Skin epidermis (tissue), 12 donors: Measurements from ENCODE around the gene DYRK2.
"Not testable (repeated sequence)": the region's sequence is repeated elsewhere in the genome, so short reads cannot be mapped to it uniquely, and the experiment has no call there.

ENCODE experiments used
- H3K27ac ChIP-seq, 21 experiments: fragments of 200-600 bp; sonication (generic) in 11 of 21; one replicate each; pipeline ENCODE4 v1.5.0; 2020; ENCODE audit warnings: mild to moderate bottlenecking in 3 of 21, inconsistent platforms in 2 of 21, moderate library complexity in 2 of 21
- H3K4me3 ChIP-seq, 7 experiments: fragments of 200-600 bp; sonication (generic) in 2 of 7; one replicate each; pipeline ENCODE4 v1.5.0; 2020; ENCODE audit warnings: inconsistent platforms in 2 of 7, mild to moderate bottlenecking in 2 of 7, moderate library complexity in 1 of 7

DYRK2 gene

DNA sequence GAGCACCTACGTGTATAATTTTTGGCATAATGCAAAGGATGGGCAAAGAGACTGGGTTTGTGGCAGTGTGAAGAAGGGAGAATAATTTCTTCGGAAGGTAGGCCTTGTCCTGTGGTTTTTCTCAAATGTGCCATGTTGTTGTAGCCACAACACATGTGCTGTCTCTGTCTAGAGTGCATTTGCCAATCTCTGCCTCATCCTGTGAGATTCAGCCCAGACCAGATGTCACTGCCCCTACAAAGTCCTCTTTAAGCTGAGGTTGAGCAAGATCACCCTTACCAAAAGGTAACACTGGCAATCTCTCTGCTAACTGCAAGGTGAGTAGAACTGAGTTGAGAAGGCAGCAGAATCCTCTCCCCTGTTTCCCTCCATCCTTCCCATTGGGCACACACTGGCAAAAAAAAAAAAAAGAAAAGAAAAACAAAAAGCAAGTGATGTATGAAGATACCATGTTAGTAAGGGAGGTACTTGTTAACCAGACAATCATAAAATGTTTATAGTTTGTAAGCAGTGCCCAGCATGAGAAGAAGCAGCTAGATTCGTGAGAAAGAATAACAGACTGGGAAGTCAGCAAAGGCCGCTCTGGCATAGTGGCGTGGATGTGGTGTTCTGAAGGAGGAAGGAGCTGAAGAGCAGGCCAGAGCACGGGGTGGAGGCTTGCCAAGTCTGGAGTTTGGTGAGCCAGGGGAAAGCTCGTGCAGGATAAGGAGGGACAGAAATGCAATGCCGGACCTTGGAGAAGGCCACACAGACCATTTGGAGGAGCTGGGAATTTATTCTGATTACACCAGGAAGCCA is 18.9 kb downstream of the DYRK2 start:
- Histone ChIP-seq H3K4me3 (no peak overlapping the region), H3K27ac (peak overlapping the region in 2 of 21 experiments; percentile 14 to 49)

DNA sequence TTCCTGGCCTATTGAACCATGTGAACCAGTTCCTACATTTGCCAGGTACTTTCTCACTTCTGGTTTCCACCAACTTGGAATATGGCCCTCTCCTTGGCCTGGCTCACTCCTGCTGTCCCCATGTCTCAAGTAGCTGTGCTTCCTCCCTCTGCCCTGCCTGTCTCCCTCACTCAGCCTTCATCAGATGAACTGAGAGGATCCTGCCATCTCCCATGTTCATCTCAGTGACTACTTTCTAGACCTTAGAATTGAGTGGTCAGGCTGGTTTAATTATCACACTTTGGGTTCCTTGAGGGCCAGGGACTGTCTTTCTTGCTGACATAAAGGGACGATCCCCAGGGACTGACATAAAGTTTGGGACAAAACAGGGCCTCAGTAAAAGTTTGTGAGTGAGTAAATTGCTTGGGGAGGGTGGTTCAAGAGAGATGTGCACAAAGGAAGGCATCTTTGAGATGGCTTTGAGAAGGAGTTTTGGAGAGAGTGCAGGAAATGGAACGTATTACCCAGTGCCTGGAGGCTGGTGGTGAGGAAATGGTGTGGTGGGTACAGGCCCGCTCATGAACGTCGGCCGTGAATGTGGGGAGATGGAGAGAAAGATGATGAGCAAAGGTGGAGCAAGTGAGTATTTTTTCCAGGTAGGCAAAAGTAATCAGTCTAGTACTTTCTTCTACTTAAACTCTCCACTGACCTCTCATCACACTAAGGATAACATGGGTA is 20.8 kb downstream of the DYRK2 start:
- Histone ChIP-seq H3K27ac (peak overlapping the region in 1 of 21 experiments; percentile 12), H3K4me3 (no peak overlapping the region)

DNA sequence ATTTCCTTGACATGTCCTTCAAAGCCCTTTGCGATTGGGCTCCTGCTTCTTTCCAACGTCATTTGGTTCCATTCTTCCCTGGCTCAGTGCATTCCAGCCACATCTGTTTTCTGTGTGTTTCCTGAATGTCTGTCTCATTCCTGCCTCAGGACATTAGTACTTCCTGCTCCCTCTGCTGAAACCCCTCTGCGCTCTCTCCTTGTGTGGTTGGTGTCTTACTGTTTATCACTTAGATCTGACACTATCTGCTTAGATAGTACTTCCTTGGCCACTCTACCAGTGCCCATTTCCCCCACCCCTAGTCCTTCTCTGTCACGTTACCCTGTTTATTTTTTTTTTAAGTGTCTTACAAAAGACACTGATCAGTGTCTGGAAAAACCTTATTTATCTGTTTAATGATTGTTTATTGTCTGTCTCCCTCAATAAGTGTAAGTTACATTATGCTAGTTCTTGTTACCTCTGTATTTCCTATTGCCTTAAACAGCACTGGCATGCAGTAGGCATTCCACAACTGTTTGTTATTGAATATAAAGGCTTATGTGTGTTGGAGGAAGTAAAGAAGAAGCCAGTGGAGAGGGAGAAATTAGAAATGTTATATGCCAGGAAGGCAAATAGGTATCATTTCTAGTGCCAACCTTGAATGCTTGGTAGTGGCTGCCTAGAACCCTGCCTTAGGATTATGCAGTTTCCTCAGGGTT is 21.5 kb downstream of the DYRK2 start:
- Histone ChIP-seq H3K27ac (no peak overlapping the region), H3K4me3 (no peak overlapping the region)

DNA sequence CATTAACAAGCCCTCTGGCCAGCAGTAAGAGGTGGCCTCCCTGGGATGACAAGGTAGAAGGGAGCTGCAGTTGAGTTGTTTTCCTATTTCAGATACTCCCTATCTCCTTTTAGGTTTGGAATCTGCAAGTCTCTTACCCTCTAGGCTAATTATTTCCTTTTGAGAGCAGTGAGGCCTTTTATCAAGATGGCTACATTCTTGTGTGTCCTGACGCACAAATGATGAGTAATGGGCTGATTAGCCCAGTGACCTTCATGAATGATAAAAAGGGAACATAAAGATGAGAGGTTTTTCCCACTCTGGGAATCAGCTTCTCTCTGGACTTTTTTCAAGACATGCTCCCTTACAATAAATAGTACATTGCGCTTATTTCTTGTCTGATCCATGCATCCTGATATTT is 22.9 kb downstream of the DYRK2 start:
- no peak overlapping the region for H3K4me3 ChIP-seq
- H3K27ac ChIP-seq = no peak overlapping the region

DNA sequence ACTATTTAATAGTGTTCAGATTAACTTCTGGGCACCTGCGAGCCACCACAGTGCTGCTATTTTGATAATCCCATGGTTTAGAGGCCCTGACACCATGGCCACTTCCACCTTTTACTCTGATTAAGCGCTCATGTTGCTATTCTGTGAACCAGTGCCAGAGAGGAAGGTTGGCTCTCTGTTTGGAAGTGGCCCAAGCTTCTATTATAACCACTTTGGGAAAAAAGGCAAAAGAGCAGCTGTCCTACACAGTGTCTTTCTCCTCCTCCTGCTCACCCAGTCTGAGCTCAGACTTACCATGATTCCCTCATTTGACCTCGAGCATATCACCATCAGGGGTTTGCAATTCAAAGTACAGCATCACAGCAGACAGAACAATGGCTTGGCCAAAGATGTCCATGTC is 23.3 kb downstream of the DYRK2 start:
- H3K4me3 ChIP-seq = no peak overlapping the region
- no peak overlapping the region for H3K27ac ChIP-seq

DNA sequence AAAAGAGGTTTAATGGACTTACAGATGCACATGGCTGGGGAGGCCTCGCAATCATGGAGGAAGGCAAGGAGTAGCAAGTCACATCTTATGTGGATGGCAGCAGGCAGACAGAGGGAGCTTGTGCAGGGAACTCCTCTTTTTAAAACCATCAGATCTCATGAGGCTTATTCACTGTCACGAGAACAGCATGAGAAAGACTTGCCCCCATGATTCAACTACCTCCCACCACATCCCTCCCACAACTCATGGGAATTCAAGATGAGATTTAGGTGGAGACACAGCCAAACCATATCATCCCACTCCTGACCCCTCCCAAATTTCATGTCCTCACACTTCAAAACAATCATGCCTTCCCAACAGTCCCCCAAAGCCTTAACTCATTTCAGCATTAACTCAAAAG is 24.0 kb downstream of the DYRK2 start:
- not testable (repeated sequence) for H3K27ac ChIP-seq, H3K4me3 ChIP-seq

DNA sequence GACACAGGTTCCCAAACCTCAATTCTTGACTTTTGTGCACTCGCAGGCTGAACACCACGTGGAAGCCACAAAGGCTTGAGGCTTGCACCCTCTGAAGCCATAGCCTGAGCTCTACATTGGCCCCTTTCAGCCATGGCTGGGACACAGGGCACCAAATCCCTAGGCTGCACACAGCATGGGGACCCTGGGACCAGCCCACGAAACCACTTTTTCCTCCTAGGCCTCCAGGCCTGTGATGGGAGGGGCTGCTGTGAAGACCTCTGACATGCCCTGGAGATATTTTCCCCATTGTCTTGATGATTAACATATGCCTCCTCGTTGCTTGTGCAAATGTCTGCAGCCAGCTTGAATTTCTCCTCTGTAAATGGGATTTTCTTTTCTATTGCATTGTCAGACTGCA is 25.0 kb downstream of the DYRK2 start:
- H3K4me3 ChIP-seq, H3K27ac ChIP-seq: not testable (repeated sequence)

DNA sequence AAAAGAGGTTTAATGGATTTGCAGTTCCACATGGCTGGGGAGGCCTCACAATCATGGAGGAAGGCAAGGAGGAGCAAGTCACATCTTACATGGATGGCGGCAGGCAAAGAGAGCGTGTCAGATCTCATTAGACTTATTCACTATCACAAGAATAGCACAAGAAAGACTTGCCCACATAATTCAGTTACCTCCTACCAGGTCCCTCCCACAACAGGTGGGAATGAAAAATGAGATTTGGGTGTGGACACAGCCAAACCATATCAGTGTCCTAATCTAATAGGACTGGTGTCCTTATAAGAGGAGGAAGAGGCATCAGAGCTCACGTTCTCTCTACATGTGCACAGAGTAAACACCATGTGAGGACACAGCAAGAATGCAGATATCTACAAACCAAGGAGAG is 25.9 kb downstream of the DYRK2 start:
- H3K27ac ChIP-seq = no peak overlapping the region
- H3K4me3 ChIP-seq = no peak overlapping the region

DNA sequence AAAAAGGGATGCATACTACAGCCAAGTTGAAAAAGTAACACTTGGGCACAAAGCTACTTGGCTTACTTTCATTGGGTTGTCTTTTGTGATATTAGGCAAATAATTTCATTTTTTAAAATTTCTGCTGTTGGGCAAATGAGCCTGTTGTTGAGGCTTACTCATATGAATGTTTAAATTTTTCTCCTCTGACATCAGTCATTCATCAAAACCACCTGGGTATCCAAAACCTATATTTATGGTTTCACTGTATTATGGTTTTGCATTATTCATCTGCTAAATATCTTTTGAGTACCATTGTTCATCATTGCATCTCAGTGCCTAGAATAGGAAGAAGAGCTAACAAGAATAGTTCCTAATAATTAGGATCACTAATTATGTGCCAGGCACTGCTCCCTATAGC is 28.1 kb downstream of the DYRK2 start:
- Histone ChIP-seq H3K4me3 (no peak overlapping the region), H3K27ac (no peak overlapping the region)

DNA sequence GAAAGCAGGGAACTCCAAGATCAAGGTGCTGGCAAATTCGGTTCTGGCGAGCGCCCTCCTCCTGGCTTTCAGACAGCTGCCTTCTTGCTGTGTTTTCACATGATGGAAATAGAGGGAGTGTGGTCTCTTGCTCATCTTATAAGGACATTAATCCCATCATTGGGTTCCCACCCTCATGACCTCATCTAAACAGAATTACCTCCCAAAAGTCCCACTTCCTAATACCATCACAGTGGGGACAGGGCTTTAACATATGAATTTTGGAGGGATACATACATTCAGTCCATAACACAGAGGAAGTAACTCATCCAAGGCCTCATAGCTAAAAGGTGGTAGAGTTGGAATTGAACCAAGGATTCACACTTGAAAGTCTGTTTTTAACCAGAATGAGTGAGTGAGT is 28.6 kb downstream of the DYRK2 start:
- Histone ChIP-seq H3K27ac (no peak overlapping the region), H3K4me3 (no peak overlapping the region)

DNA sequence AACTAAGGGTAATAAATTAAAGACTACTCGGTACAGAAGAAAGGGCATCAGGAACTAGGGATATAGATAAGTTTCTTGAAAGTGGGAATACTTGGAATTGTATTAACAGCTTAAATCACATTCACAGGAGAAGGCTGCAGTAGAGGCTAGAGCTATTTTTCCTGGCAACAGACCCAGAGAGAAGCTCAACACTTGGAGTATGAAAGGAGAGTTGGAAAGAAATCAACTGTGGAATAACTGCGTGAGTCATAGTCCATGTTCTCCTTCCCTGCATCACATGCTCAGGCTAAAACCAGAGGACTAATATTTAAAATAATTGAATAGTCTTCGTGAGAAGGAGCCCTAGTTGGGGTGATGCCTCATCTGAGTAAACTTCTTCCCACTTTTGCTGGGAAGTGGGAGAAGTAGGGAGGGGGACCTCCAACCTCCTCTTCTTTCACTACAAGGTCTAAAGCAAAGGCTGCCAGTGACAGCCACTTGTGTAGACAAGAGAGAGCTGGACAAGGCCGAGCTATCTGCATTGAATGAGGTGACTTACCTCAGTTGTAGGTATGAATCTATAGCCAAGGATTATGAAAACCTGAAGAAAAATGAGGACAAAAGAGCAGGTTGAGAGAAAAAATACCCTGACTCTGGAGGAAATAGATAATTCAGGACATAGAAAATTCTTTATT is 32.7 kb downstream of the DYRK2 start:
- Histone ChIP-seq H3K4me3 (no peak overlapping the region), H3K27ac (peak overlapping the region in 2 of 21 experiments; percentile 24 to 29)

DNA sequence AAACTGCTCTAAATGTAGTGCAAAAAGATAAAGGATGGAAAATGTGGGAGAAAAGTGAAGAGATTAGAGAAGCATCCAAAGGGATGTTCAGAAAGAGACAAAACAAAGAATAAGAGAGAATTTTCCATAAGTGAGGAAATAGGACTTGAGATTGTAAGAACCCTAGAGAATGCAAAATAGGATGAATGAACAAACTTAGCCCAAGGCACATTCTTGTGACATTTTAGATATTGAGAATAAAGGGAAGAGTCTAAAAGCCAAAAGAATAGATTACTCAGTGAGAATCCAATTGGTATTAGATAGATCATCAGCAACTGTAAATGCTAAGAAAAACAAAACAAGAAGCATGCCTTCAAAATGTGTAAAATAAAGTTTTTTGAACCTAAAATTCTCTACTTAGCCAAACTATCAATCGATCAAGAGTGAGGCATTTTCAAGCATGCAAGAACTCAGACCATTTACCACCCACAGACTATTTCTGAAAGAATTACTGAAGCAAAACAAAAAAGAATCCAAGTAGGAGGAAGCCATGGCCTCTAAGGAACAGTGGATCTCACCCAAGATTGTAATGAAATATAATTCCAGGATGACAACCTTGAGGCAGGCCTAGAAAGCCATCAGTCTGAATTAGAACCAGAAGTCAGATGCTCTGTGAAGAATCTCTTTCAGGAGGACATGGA is 33.5 kb downstream of the DYRK2 start:
- H3K4me3 ChIP-seq = no peak overlapping the region
- H3K27ac ChIP-seq = no peak overlapping the region

DNA sequence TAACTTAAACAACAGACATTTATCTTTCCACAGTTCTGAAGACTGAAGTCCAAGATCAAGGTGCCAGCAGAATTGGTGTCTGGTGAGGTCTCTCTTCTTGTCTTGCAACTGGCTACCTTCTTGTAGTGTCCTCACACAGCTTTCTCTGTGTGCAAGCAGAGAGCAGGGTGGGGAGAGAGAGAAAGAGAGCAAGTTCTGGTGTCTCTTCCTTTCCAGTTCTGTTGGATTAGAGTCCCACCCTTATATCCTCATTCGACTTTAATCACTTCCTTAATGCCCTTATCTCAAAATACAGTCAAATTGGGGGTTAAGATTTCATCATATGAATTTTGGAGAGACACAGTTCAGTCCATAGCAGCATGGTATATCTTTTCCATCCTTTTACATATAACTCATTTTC is 40.8 kb downstream of the DYRK2 start:
- Histone ChIP-seq H3K27ac (no peak overlapping the region), H3K4me3 (no peak overlapping the region)

DNA sequence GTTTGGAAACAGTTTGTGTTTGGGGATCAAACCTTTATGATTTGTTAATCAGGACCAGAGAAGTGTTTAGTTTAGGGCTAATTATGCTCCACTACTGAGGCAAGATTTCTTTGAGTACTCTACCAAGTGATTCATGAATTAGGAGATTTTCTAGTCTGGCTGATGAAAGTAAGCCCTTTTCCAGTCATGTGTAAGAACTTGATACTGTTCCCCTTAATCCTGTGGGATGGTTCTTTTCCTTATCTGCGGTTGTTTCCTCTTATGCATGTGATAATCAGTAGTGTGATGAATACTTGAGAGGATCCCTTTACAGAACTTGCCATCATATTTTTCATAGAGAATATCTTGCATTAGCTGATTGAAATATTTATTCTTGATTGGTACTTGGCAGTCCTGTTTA is 42.1 kb downstream of the DYRK2 start:
- Histone ChIP-seq H3K4me3 (no peak overlapping the region), H3K27ac (no peak overlapping the region)

DNA sequence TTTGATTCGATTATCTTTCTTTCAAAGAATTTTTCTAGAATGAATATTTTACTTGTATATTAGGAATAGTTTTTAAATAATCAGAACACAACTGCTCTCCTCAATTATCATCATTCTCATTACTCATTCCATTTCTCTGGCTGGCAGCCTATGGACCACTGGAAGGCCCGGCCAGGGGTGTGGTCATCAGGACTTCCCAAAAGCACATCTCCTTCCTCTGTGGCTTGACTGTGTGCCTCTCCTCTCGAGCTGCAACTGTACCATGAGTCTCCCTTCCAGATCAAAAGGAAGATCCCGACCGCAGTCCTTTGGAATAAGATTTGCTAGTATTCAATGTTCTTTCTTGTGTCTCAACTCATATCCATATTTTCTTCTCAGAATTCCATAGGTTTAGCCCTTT is 42.7 kb downstream of the DYRK2 start:
- Histone ChIP-seq H3K27ac (no peak overlapping the region), H3K4me3 (no peak overlapping the region)

DNA sequence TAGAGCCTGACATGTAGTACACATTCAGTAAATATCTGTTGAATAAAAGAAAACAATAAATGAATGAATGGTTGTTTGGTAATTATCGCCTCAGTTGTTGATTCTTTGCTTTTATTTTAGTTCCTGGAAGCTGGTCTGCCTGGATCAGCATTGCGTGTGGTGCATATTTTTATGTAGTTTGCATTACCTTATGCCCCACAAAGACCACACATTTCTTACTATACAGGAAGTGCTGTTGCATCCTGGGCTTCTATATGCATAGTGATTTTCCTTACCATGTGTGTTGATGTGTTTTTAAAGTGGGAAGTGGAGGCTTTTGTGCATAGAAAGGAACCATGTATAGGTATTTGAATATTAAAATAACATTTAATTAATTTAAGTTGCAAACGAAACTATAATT is 43.6 kb downstream of the DYRK2 start:
- Histone ChIP-seq H3K4me3 (no peak overlapping the region), H3K27ac (no peak overlapping the region)

DNA sequence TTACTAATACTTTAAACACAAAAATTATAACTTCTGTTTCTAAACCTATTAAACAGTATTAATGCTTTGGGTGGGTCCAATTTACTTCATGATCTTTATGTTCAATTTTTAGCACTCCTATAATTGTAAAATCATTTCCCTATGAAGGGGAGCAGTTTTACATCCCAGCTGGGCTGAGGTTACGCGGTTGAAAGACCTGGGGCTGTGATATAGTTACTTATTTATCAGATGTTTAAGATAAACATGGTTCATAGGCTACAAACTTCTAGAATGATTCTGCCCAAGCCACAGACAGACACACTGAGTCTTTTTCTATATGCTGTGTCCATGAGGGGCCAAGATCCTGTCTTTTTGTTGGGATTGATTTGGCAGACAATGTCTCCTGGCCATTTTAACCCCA is 44.4 kb downstream of the DYRK2 start:
- no peak overlapping the region for H3K4me3 ChIP-seq
- H3K27ac ChIP-seq = no peak overlapping the region

DNA sequence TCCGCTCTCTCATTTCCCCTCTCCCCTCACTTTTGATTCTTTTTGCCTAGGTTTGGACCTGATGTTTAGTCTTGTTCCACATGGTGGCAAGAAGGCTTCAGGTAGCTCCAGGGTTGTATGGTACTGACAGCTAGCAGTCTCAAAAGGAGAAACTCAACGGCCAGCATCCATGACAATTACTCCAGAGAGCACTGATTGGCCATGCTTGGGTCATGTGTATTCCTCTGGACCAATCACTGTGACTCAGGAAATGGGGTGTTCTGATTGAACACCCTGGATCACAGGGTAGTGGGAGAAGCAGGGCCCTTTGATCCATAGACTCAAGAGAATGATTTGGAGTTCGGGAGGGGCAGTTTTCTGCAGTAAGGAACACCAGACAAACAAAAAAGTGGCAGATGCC is 45.3 kb downstream of the DYRK2 start:
- Histone ChIP-seq H3K27ac (no peak overlapping the region), H3K4me3 (no peak overlapping the region)

DNA sequence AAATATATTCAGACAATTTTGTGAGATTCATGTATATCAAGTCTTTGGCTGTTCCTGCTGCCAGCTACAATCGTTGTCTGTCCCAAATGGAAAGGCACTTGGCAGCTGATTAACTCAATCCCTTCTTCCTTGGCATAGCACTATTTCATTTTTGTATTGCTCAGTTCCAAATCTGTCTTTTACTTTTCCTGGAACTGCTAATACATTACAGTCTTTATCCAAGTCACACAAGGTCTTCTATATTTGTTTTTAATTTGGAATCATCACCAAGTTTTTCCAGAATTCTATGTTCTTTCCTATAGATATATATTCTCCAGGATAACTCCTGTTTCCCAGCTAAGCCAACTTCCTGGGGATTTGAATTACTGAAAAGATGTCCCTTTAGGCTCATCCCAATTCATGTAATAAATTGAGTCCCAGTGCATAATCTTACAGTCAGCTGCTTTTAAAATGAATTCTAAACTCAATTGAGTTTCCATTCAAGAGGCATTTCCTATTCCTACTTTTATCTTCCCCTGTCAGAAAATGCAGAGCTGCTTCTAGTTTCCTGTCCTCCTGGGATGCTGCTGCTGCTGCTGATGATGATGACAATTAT is 45.9 kb downstream of the DYRK2 start:
- no peak overlapping the region for H3K4me3 ChIP-seq
- no peak overlapping the region for H3K27ac ChIP-seq
